ENCODE data around the gene IFIT1.

Gene IFIT1

GRCh38 chr10:89393898-89394297, 1.5 kb downstream of the IFIT1 start:
- H3K9me2 ChIP-seq (replicated peaks; ENCODE audit: low read depth, low read length) = no peaks in the 10 kb centered on the region
- H2AFZ ChIP-seq (ENCODE audit: low read length) = no peak overlapping the region
- no peaks in the 10 kb centered on the region for H3K27me3 ChIP-seq (ENCODE audit: insufficient read depth, low read length, poor library complexity, severe bottlenecking)
- TF ChIP-seq EZH2phosphoT487 (IDR thresholded peaks at IDR 0.05; ENCODE audit: borderline replicate concordance) (no peak), CTCF (conservative IDR thresholded peaks at IDR 0.05; ENCODE audit: low read length) (no peak)
- H3K4me3 ChIP-seq (ENCODE audit: low read length, poor library complexity, severe bottlenecking) = no peak overlapping the region
- H3K9ac ChIP-seq (ENCODE audit: low read depth, low read length, poor library complexity, severe bottlenecking) = no peak overlapping the region
- no peaks in the 10 kb centered on the region for H3K9me3 ChIP-seq (ENCODE audit: insufficient read depth, low read depth, low read length)
- no peaks in the 10 kb centered on the region for H4K20me1 ChIP-seq (ENCODE audit: insufficient read depth, low read length, poor library complexity, severe bottlenecking)
- H3K4me2 ChIP-seq (ENCODE audit: low read depth, low read length, poor library complexity, severe bottlenecking) = no peak overlapping the region
- no peaks in the 10 kb centered on the region for H3K79me2 ChIP-seq (ENCODE audit: insufficient read depth, low read length)
- no peaks in the 10 kb centered on the region for H3F3A ChIP-seq (ENCODE audit: low read depth)
- H3K36me3 ChIP-seq (ENCODE audit: insufficient read depth, low read length) = no peaks in the 10 kb centered on the region
- peaks cover 15% of the 10 kb centered on the region for H3K4me1 ChIP-seq (ENCODE audit: insufficient read depth, low read length, poor library complexity, severe bottlenecking)

GRCh38 chr10:89395141-89395540, 2.7 kb downstream of the IFIT1 start:
- H4K20me1 ChIP-seq (ENCODE audit: insufficient read depth, low read length, poor library complexity, severe bottlenecking) = no peaks in the 10 kb centered on the region
- no peak for TF ChIP-seq CTCF (conservative IDR thresholded peaks at IDR 0.05; ENCODE audit: low read length)
- TF ChIP-seq EZH2phosphoT487 (IDR thresholded peaks at IDR 0.05; ENCODE audit: borderline replicate concordance) = no peak
- H3K36me3 ChIP-seq (ENCODE audit: insufficient read depth, low read length) = no peaks in the 10 kb centered on the region
- no peak overlapping the region for H3K4me2 ChIP-seq (ENCODE audit: low read depth, low read length, poor library complexity, severe bottlenecking)
- peaks cover 15% of the 10 kb centered on the region for H3K4me1 ChIP-seq (ENCODE audit: insufficient read depth, low read length, poor library complexity, severe bottlenecking)
- H3F3A ChIP-seq (ENCODE audit: low read depth) = no peaks in the 10 kb centered on the region
- no peaks in the 10 kb centered on the region for H3K9me3 ChIP-seq (ENCODE audit: insufficient read depth, low read depth, low read length)
- H3K27me3 ChIP-seq (ENCODE audit: insufficient read depth, low read length, poor library complexity, severe bottlenecking) = no peaks in the 10 kb centered on the region
- H3K9ac ChIP-seq (ENCODE audit: low read depth, low read length, poor library complexity, severe bottlenecking) = no peak overlapping the region
- no peaks in the 10 kb centered on the region for H3K9me2 ChIP-seq (replicated peaks; ENCODE audit: low read depth, low read length)
- H3K79me2 ChIP-seq (ENCODE audit: insufficient read depth, low read length) = no peaks in the 10 kb centered on the region
- H2AFZ ChIP-seq (ENCODE audit: low read length) = no peak overlapping the region
- H3K4me3 ChIP-seq (ENCODE audit: low read length, poor library complexity, severe bottlenecking) = no peak overlapping the region

- Histone ChIP-seq H3K27me3 (ENCODE audit: insufficient read depth, low read length, poor library complexity, severe bottlenecking) (no peaks in the 10 kb centered on the region), H3K4me2 (ENCODE audit: low read depth, low read length, poor library complexity, severe bottlenecking) (no peak overlapping the region), H2AFZ (ENCODE audit: low read length) (no peak overlapping the region), H3F3A (ENCODE audit: low read depth) (no peaks in the 10 kb centered on the region), H3K9me2 (replicated peaks; ENCODE audit: low read depth, low read length) (no peaks in the 10 kb centered on the region), H3K79me2 (ENCODE audit: insufficient read depth, low read length) (no peaks in the 10 kb centered on the region), H3K4me3 (ENCODE audit: low read length, poor library complexity, severe bottlenecking) (no peak overlapping the region), H3K9ac (ENCODE audit: low read depth, low read length, poor library complexity, severe bottlenecking) (no peak overlapping the region), H3K4me1 (ENCODE audit: insufficient read depth, low read length, poor library complexity, severe bottlenecking) (peaks cover 5% of the 10 kb centered on the region), H4K20me1 (ENCODE audit: insufficient read depth, low read length, poor library complexity, severe bottlenecking) (no peaks in the 10 kb centered on the region), H3K36me3 (ENCODE audit: insufficient read depth, low read length) (no peaks in the 10 kb centered on the region), H3K9me3 (ENCODE audit: insufficient read depth, low read depth, low read length) (no peaks in the 10 kb centered on the region)
- no peak for TF ChIP-seq CTCF (conservative IDR thresholded peaks at IDR 0.05; ENCODE audit: low read length)
- TF ChIP-seq EZH2phosphoT487 (IDR thresholded peaks at IDR 0.05; ENCODE audit: borderline replicate concordance) = no peak
These were observed 5.8 kb downstream of the IFIT1 start for GRCh38 chr10:89398003-89398749.
